GM23338 (cell line): ENCODE results near the gene ASAP2. TPM values are rescaled to one million over a fixed set of nuclear protein-coding genes. Genes with fewer than 3 reads are reported as not detected.

Source experiments
- ATAC-seq: fragments of 200-7000 bp; cut with Tn5 transposase; 3 replicates; pipeline ENCODE4 v1.9.1; 2020
- DNase-seq: peaks from one replicate; pipeline ENCODE4 v3.0.0-alpha.2; 2015; ENCODE audit warnings: low spot score
- H2AFZ ChIP-seq: fragments of 200-600 bp; sonication (generic); 2 replicates; pipeline ENCODE4 v1.8.0; 2016; ENCODE audit warnings: antibody characterized with exemption, mild to moderate bottlenecking, moderate library complexity
- H3F3A ChIP-seq: fragments of 200-600 bp; sonication (generic); replicated peaks from 2 replicates; pipeline ENCODE4 v1.8.0; 2017; ENCODE audit warnings: antibody characterized with exemption, mixed run types, low read depth
- H3K27ac ChIP-seq: fragments of 200-600 bp; sonication (generic); 2 replicates; pipeline ENCODE4 v1.6.1; 2016; ENCODE audit warnings: low read depth
- H3K27me3 ChIP-seq: fragments of 200-600 bp; sonication (generic); 2 replicates; pipeline ENCODE4 v1.8.0; 2016; ENCODE audit warnings: mild to moderate bottlenecking, mixed run types, moderate library complexity; ENCODE audit not compliant: insufficient read depth
- H3K36me3 ChIP-seq: fragments of 200-600 bp; sonication (generic); 2 replicates; pipeline ENCODE4 v1.8.0; 2016; ENCODE audit warnings: mild to moderate bottlenecking; ENCODE audit not compliant: insufficient read depth
- H3K4me1 ChIP-seq: fragments of 200-600 bp; sonication (generic); 2 replicates; pipeline ENCODE4 v1.8.0; 2016; ENCODE audit warnings: mild to moderate bottlenecking, moderate library complexity; ENCODE audit not compliant: insufficient read depth
- H3K4me2 ChIP-seq: fragments of 200-600 bp; sonication (generic); 2 replicates; pipeline ENCODE4 v1.7.1; 2017; ENCODE audit warnings: mixed run types
- H3K4me3 ChIP-seq: fragments of 200-600 bp; sonication (generic); 2 replicates; pipeline ENCODE4 v1.6.1; 2016; ENCODE audit warnings: mixed run types
- H3K79me2 ChIP-seq: fragments of 200-600 bp; sonication (generic); replicated peaks from 2 replicates; pipeline ENCODE4 v1.8.0; 2017; ENCODE audit warnings: mild to moderate bottlenecking; ENCODE audit not compliant: insufficient read depth
- H3K9me2 ChIP-seq: fragments of 200-600 bp; sonication (generic); 2 replicates; pipeline ENCODE4 v1.8.0; 2017; ENCODE audit not compliant: insufficient read depth
- H4K20me1 ChIP-seq: fragments of 200-600 bp; sonication (generic); replicated peaks from 2 replicates; pipeline ENCODE4 v1.8.0; 2017; ENCODE audit warnings: mild to moderate bottlenecking; ENCODE audit not compliant: insufficient read depth
- H3K27ac Mint-ChIP-seq: 2 replicates; pipeline ENCODE4 v1.8.0; 2020; ENCODE audit warnings: inconsistent platforms, mild to moderate bottlenecking, moderate library complexity, mixed read lengths
- H3K27me3 Mint-ChIP-seq: 3 replicates; pipeline ENCODE4 v1.8.0; 2022; ENCODE audit warnings: low read depth, mild to moderate bottlenecking, moderate library complexity, mixed read lengths, inconsistent platforms; ENCODE audit not compliant: insufficient read depth, poor library complexity
- H3K36me3 Mint-ChIP-seq: 3 replicates; pipeline ENCODE4 v1.8.0; 2021; ENCODE audit warnings: low read depth, mild to moderate bottlenecking, inconsistent platforms, moderate library complexity, mixed read lengths
- H3K4me1 Mint-ChIP-seq: 3 replicates; pipeline ENCODE4 v1.8.0; 2020; ENCODE audit warnings: mild to moderate bottlenecking, inconsistent platforms, mixed read lengths
- H3K4me3 Mint-ChIP-seq: 3 replicates; pipeline ENCODE4 v1.8.0; 2021; ENCODE audit warnings: moderate library complexity, mild to moderate bottlenecking, inconsistent platforms, mixed read lengths
- H3K9me3 Mint-ChIP-seq: 3 replicates; pipeline ENCODE4 v1.8.0; 2020; ENCODE audit warnings: moderate library complexity, mild to moderate bottlenecking, inconsistent platforms, mixed read lengths
- CREB1 ChIP-seq: fragments of 250-450 bp; sonication (Bioruptor Pico); IDR thresholded peaks from 2 replicates; pipeline ENCODE4 v1.5.0; 2020; ENCODE audit warnings: low read depth, mild to moderate bottlenecking, moderate library complexity
- CTCF ChIP-seq, 2 experiments: fragments of 200-600 bp in 1 of 2; sonication (generic) in 1 of 2; conservative IDR thresholded peaks; 2 replicates each; pipeline versions ENCODE4 v1.5.1 to v1.6.1; 2016 to 2017; ENCODE audit warnings: antibody characterized with exemption in 2 of 2, low read depth in 2 of 2, mild to moderate bottlenecking in 2 of 2, moderate library complexity in 1 of 2
- ETS1 ChIP-seq: IDR thresholded peaks from 2 replicates; pipeline ENCODE4 v1.6.1; 2016; ENCODE audit warnings: antibody characterized with exemption
- EZH2 ChIP-seq: fragments of 200-600 bp; sonication (generic); IDR thresholded peaks from one replicate; pipeline ENCODE4 v1.8.0; 2017; ENCODE audit warnings: antibody characterized with exemption, mild to moderate bottlenecking, low read depth; ENCODE audit not compliant: unreplicated experiment
- EZH2phosphoT487 ChIP-seq: fragments of 200-600 bp; sonication (generic); IDR thresholded peaks from one replicate; pipeline ENCODE4 v1.8.1; 2018; ENCODE audit warnings: antibody characterized with exemption; ENCODE audit not compliant: unreplicated experiment
- NANOG ChIP-seq: IDR thresholded peaks from 2 replicates; pipeline ENCODE4 v1.6.1; 2016; ENCODE audit warnings: antibody characterized with exemption, borderline replicate concordance
- POLR2AphosphoS5 ChIP-seq: IDR thresholded peaks from 2 replicates; pipeline ENCODE4 v1.6.1; 2016; ENCODE audit warnings: antibody characterized with exemption, low read depth
- polyA plus RNA-seq: library from polyadenylated mRNA; unstranded; fragments of >200 nt; fragmentation: Nextera tagmentation; extraction: Ambion mirVana; gene quantifications from 2 replicates; pipeline ENCODE4 v1.2.1, GENCODE V29; 2016
- total RNA-seq: library from RNA; depleted of rRNA; stranded (reverse); fragments of >200 nt; shearing (Covaris generic); gene quantifications from 2 replicates; pipeline ENCODE4 v1.2.3, GENCODE V29; 2014
- TF ChIP-seq, protein P1 (sequence below): fragments of 250-450 bp; sonication (Bioruptor Pico); IDR thresholded peaks from 2 replicates; pipeline ENCODE4 v1.5.0; 2020; ENCODE audit warnings: mild to moderate bottlenecking, moderate library complexity
- TF ChIP-seq, protein P2 (sequence below): IDR thresholded peaks from one replicate; pipeline ENCODE4 v1.6.1; 2018; ENCODE audit warnings: antibody characterized with exemption; ENCODE audit not compliant: unreplicated experiment

Gene ASAP2
- total and polyA plus RNA-seq, 2 experiments from 2014 or later = 2.6 to 15.6 TPM

- TF ChIP-seq, protein P1, sequence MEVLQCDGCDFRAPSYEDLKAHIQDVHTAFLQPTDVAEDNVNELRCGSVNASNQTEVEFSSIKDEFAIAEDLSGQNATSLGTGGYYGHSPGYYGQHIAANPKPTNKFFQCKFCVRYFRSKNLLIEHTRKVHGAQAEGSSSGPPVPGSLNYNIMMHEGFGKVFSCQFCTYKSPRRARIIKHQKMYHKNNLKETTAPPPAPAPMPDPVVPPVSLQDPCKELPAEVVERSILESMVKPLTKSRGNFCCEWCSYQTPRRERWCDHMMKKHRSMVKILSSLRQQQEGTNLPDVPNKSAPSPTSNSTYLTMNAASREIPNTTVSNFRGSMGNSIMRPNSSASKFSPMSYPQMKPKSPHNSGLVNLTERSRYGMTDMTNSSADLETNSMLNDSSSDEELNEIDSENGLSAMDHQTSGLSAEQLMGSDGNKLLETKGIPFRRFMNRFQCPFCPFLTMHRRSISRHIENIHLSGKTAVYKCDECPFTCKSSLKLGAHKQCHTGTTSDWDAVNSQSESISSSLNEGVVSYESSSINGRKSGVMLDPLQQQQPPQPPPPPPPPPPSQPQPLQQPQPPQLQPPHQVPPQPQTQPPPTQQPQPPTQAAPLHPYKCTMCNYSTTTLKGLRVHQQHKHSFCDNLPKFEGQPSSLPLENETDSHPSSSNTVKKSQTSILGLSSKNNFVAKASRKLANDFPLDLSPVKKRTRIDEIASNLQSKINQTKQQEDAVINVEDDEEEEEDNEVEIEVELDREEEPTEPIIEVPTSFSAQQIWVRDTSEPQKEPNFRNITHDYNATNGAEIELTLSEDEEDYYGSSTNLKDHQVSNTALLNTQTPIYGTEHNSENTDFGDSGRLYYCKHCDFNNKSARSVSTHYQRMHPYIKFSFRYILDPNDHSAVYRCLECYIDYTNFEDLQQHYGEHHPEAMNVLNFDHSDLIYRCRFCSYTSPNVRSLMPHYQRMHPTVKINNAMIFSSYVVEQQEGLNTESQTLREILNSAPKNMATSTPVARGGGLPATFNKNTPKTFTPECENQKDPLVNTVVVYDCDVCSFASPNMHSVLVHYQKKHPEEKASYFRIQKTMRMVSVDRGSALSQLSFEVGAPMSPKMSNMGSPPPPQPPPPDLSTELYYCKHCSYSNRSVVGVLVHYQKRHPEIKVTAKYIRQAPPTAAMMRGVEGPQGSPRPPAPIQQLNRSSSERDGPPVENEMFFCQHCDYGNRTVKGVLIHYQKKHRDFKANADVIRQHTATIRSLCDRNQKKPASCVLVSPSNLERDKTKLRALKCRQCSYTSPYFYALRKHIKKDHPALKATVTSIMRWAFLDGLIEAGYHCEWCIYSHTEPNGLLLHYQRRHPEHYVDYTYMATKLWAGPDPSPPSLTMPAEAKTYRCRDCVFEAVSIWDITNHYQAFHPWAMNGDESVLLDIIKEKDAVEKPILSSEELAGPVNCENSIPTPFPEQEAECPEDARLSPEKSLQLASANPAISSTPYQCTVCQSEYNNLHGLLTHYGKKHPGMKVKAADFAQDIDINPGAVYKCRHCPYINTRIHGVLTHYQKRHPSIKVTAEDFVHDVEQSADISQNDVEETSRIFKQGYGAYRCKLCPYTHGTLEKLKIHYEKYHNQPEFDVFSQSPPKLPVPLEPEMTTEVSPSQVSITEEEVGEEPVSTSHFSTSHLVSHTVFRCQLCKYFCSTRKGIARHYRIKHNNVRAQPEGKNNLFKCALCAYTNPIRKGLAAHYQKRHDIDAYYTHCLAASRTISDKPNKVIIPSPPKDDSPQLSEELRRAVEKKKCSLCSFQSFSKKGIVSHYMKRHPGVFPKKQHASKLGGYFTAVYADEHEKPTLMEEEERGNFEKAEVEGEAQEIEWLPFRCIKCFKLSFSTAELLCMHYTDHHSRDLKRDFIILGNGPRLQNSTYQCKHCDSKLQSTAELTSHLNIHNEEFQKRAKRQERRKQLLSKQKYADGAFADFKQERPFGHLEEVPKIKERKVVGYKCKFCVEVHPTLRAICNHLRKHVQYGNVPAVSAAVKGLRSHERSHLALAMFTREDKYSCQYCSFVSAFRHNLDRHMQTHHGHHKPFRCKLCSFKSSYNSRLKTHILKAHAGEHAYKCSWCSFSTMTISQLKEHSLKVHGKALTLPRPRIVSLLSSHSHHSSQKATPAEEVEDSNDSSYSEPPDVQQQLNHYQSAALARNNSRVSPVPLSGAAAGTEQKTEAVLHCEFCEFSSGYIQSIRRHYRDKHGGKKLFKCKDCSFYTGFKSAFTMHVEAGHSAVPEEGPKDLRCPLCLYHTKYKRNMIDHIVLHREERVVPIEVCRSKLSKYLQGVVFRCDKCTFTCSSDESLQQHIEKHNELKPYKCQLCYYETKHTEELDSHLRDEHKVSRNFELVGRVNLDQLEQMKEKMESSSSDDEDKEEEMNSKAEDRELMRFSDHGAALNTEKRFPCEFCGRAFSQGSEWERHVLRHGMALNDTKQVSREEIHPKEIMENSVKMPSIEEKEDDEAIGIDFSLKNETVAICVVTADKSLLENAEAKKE = no peak
- TF ChIP-seq EZH2phosphoT487 (no peak), EZH2 (no peak), NANOG (no peak), CREB1 (CRISPR knock-in tag) (no peak)
Measured at GRCh38 chr2:9194352-9194751, 12.3 kb upstream of the ASAP2 start (continued).

GRCh38 chr2:9196637-9197036 lies 10.0 kb upstream of the ASAP2 start:
- no peak overlapping the region for H3K4me3 ChIP-seq
- H3K4me3 Mint-ChIP-seq = no peak overlapping the region
- H3K4me1 ChIP-seq = 0 out of 2 replicates have a peak, but pooled peaks cover under 1% of the 10 kb centered on the region
- no peaks in the 10 kb centered on the region; the same call in 1 of the 2 replicates for H3K9me2 ChIP-seq
- no peak overlapping the region for H3K27ac ChIP-seq
- no peaks in the 10 kb centered on the region for H3K36me3 Mint-ChIP-seq
- DNase-seq (no peak), ATAC-seq (no peak)
- no peak overlapping the region for H3K27ac Mint-ChIP-seq
- no peak overlapping the region for H3K4me2 ChIP-seq
- peaks cover 5% of the 10 kb centered on the region for H3K27me3 Mint-ChIP-seq
- H3K36me3 ChIP-seq = no peaks in the 10 kb centered on the region
- no peaks in the 10 kb centered on the region for H3K79me2 ChIP-seq
- H3K4me1 Mint-ChIP-seq = peaks cover 7% of the 10 kb centered on the region; the same call in 2 of the 3 replicates
- H3K27me3 ChIP-seq = no peaks in the 10 kb centered on the region
- H3F3A ChIP-seq = no peaks in the 10 kb centered on the region
- no peak overlapping the region for H2AFZ ChIP-seq
- no peaks in the 10 kb centered on the region for H4K20me1 ChIP-seq
- no peaks in the 10 kb centered on the region for H3K9me3 Mint-ChIP-seq
- TF ChIP-seq, protein P2, sequence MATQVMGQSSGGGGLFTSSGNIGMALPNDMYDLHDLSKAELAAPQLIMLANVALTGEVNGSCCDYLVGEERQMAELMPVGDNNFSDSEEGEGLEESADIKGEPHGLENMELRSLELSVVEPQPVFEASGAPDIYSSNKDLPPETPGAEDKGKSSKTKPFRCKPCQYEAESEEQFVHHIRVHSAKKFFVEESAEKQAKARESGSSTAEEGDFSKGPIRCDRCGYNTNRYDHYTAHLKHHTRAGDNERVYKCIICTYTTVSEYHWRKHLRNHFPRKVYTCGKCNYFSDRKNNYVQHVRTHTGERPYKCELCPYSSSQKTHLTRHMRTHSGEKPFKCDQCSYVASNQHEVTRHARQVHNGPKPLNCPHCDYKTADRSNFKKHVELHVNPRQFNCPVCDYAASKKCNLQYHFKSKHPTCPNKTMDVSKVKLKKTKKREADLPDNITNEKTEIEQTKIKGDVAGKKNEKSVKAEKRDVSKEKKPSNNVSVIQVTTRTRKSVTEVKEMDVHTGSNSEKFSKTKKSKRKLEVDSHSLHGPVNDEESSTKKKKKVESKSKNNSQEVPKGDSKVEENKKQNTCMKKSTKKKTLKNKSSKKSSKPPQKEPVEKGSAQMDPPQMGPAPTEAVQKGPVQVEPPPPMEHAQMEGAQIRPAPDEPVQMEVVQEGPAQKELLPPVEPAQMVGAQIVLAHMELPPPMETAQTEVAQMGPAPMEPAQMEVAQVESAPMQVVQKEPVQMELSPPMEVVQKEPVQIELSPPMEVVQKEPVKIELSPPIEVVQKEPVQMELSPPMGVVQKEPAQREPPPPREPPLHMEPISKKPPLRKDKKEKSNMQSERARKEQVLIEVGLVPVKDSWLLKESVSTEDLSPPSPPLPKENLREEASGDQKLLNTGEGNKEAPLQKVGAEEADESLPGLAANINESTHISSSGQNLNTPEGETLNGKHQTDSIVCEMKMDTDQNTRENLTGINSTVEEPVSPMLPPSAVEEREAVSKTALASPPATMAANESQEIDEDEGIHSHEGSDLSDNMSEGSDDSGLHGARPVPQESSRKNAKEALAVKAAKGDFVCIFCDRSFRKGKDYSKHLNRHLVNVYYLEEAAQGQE = no peak
- no peak for TF ChIP-seq CREB1 (CRISPR knock-in tag)
- TF ChIP-seq POLR2AphosphoS5 = no peak
- no peak for TF ChIP-seq CTCF (conservative IDR thresholded peaks at IDR 0.05; ENCODE audit: low read depth in 2 of 2)
- TF ChIP-seq ETS1 = no peak
- no peak for TF ChIP-seq EZH2
